Gastrocnemius medialis (tissue), 4 donors: Measurements from ENCODE around the gene SLC37A3. TPM values are rescaled to one million over a fixed set of nuclear protein-coding genes. Genes with fewer than 3 reads are reported as not detected.

Experiments
- ATAC-seq, 2 donors: fragments of 150-250 bp; one replicate each; pipeline ENCODE4 v1.9.1; 2016
- DNase-seq, 2 donors: peaks; one replicate each; pipeline ENCODE4 v3.0.0-alpha.2; 2019
- H3K27ac ChIP-seq, 4 donors: fragments of 200-600 bp; sonication (generic); 1 replicate in 1 of 4; 2 replicates in 3 of 4; pipeline ENCODE4 v1.5.1; 2016 to 2018; ENCODE audit warnings: mild to moderate bottlenecking in 2 of 4, moderate library complexity in 1 of 4
- H3K27me3 ChIP-seq, 3 donors: fragments of 200-600 bp; sonication (generic) in 2 of 3; 1 replicate in 1 of 3; 2 replicates in 2 of 3; pipeline versions ENCODE4 v1.5.1 to v1.6.0; 2016 to 2019; ENCODE audit warnings: mild to moderate bottlenecking in 1 of 3, moderate library complexity in 1 of 3
- H3K36me3 ChIP-seq, 2 donors: fragments of 200-600 bp; sonication (generic) in 1 of 2; one replicate each; pipeline ENCODE4 v1.5.1; 2017 to 2018
- H3K4me1 ChIP-seq, 2 donors: fragments of 200-600 bp; sonication (generic) in 1 of 2; one replicate each; pipeline ENCODE4 v1.5.1; 2016 to 2017; ENCODE audit warnings: mild to moderate bottlenecking in 2 of 2
- H3K4me3 ChIP-seq, 4 donors: fragments of 200-600 bp; sonication (generic) in 3 of 4; 1 replicate in 1 of 4; 2 replicates in 3 of 4; pipeline ENCODE4 v1.5.1; 2016 to 2019; ENCODE audit warnings: mild to moderate bottlenecking in 2 of 4
- H3K9me3 ChIP-seq, 3 donors: fragments of 200-600 bp; sonication (generic) in 2 of 3; 1 replicate in 1 of 3; 2 replicates in 2 of 3; pipeline ENCODE4 v1.5.1; 2016 to 2019
- CTCF ChIP-seq, 5 experiments: fragments of 450-650 bp in 3 of 5; fragments of 200-600 bp in 2 of 5; sonication (generic) in 2 of 5; IDR thresholded peaks in 4 of 5; conservative IDR thresholded peaks in 1 of 5; 1 replicate in 4 of 5; 2 replicates in 1 of 5; pipeline ENCODE4 v1.5.1; 2016 to 2019; ENCODE audit warnings: antibody characterized with exemption in 5 of 5, mild to moderate bottlenecking in 3 of 5, moderate library complexity in 3 of 5
- POLR2A ChIP-seq, 2 donors: fragments of 450-650 bp; IDR thresholded peaks; one replicate each; pipeline ENCODE4 v1.6.1; 2017; ENCODE audit warnings: antibody characterized with exemption in 2 of 2, mild to moderate bottlenecking in 2 of 2, moderate library complexity in 2 of 2
- in situ Hi-C, 4 donors: fragments of 200-750 bp; cut with MboI; loops; one replicate each; pipeline versions ENCODE4 v1.15.0 to v1.8.0; 2017; ENCODE audit warnings: low sequenced_read_pairs in 4 of 4
- intact Hi-C: fragments of 100-400 bp; cut with DNase I; formaldehyde crosslinking; loops from one replicate; pipeline ENCODE4 v1.15.1; 2023; ENCODE audit warnings: low total_unique reads
- total RNA-seq, 4 donors: library from RNA; depleted of rRNA; stranded (reverse); fragments of >200 nt; gene quantifications; one replicate each; pipeline versions ENCODE4 v1.1.0 to v1.2.3, GENCODE V29; 2016

Gene SLC37A3
- total RNA-seq, 4 donors from 2014 or later = 13.4 to 36.8 (median 18.0) TPM

GRCh38 chr7:140403878-140404564, 5.7 kb upstream of the SLC37A3 start, which contains the start of gene RAB19:
TSS of gene RAB19 (plus strand) at chr7:140404058. CDS start at chr7:140407647, 3,589 bp downstream.
- no peak for DNase-seq
- intact Hi-C loops = no loop called here
- Histone ChIP-seq H3K36me3 (no peaks in the 10 kb centered on the region), H3K9me3 (no peaks in the 10 kb centered on the region), H3K27ac (no peak within 1 kb of the TSS), H3K4me1 (no peaks in the 10 kb centered on the region), H3K27me3 (peaks cover 6 to 13% (median 7%) of the 10 kb centered on the region in 3 donors), H3K4me3 (peak within 1 kb of the TSS; percentile 10 to 41 (median 34))
- TF ChIP-seq POLR2A (IDR thresholded peaks at IDR 0.05) (no peak), CTCF (IDR thresholded peaks at IDR 0.05 in 4 of 5, conservative IDR thresholded peaks at IDR 0.05 in 1 of 5) (no peak)
- in situ Hi-C loops = no loop called here
- ATAC-seq = no peak

GRCh38 chr7:140402178-140402835, 4.0 kb upstream of the SLC37A3 start:
- peaks cover 6 to 13% (median 7%) of the 10 kb centered on the region in 3 donors for H3K27me3 ChIP-seq
- no peaks in the 10 kb centered on the region for H3K9me3 ChIP-seq
- in situ Hi-C loops = no loop called here
- intact Hi-C loops = no loop called here
- H3K4me3 ChIP-seq = no peak overlapping the region
- H3K4me1 ChIP-seq = no peaks in the 10 kb centered on the region
- no peaks in the 10 kb centered on the region for H3K36me3 ChIP-seq
- DNase-seq = no peak
- no peak for TF ChIP-seq CTCF (IDR thresholded peaks at IDR 0.05 in 4 of 5, conservative IDR thresholded peaks at IDR 0.05 in 1 of 5)
- TF ChIP-seq POLR2A (IDR thresholded peaks at IDR 0.05) = no peak
- H3K27ac ChIP-seq = no peak overlapping the region
- ATAC-seq = no peak

- no peak overlapping the region for H3K4me3 ChIP-seq
- peaks cover 6 to 13% (median 7%) of the 10 kb centered on the region in 3 donors for H3K27me3 ChIP-seq
- H3K27ac ChIP-seq = no peak overlapping the region
- in situ Hi-C loops = no loop called here
- H3K4me1 ChIP-seq = no peaks in the 10 kb centered on the region
- intact Hi-C loops = no loop called here
- no peak for ATAC-seq
- TF ChIP-seq POLR2A (IDR thresholded peaks at IDR 0.05) (no peak), CTCF (IDR thresholded peaks at IDR 0.05 in 4 of 5, conservative IDR thresholded peaks at IDR 0.05 in 1 of 5) (no peak)
- no peaks in the 10 kb centered on the region for H3K36me3 ChIP-seq
- no peaks in the 10 kb centered on the region for H3K9me3 ChIP-seq
- no peak for DNase-seq
These were observed 2.1 kb upstream of the SLC37A3 start for GRCh38 chr7:140400381-140400780.

- peaks cover 2 to 7% (median 4%) of the 10 kb centered on the region in 3 donors for H3K27me3 ChIP-seq
- no peak for ATAC-seq
- no peaks in the 10 kb centered on the region for H3K36me3 ChIP-seq
- in situ Hi-C loops = no loop called here
- no peaks in the 10 kb centered on the region for H3K4me1 ChIP-seq
- no peak overlapping the region for H3K27ac ChIP-seq
- no peaks in the 10 kb centered on the region for H3K9me3 ChIP-seq
- no peak for DNase-seq
- peak overlapping the region; percentile 78 to 96 (median 94) for H3K4me3 ChIP-seq
- TF ChIP-seq POLR2A (IDR thresholded peaks at IDR 0.05) = no peak
- no peak for TF ChIP-seq CTCF (IDR thresholded peaks at IDR 0.05 in 4 of 5, conservative IDR thresholded peaks at IDR 0.05 in 1 of 5)
- intact Hi-C loops = loop anchor here (1.0 to 5.0 kb wide), 2 partner anchors 81 to 222 kb away; partner anchors contain the start of gene KDM7A
These were observed 491 bp upstream of the SLC37A3 start for GRCh38 chr7:140398821-140399220.
